Choroid plexus epithelial cell (primary cell): ENCODE data around the gene HADH.
"Not testable (repeated sequence)": the region's sequence is repeated elsewhere in the genome, so short reads cannot be mapped to it uniquely, and the experiment has no call there.

Experiments used
- DNase-seq: peaks from one replicate; pipeline ENCODE4 v3.0.0-alpha.2; 2010; ENCODE audit warnings: low read depth
- H3K4me3 ChIP-seq: 2 replicates; pipeline ENCODE4 v1.5.1; 2011; ENCODE audit warnings: low read depth, mild to moderate bottlenecking, control low read depth, low read length, moderate library complexity
- CTCF ChIP-seq: conservative IDR thresholded peaks from 2 replicates; pipeline ENCODE4 v1.5.1; 2011; ENCODE audit warnings: low read depth, mild to moderate bottlenecking, control low read depth, inconsistent platforms, low read length, moderate library complexity

Gene HADH

GRCh38 chr4:108005807-108006206 is 16.1 kb downstream of the HADH start:
- TF ChIP-seq CTCF, result no peak
- DNase-seq, result no peak
- H3K4me3 ChIP-seq, result no peak overlapping the region

- DNase-seq, result no peak
- TF ChIP-seq CTCF, result no peak
- no peak overlapping the region for H3K4me3 ChIP-seq
These were observed 16.7 kb downstream of the HADH start for GRCh38 chr4:108006361-108006760.

GRCh38 chr4:108007984-108008383 is 18.3 kb downstream of the HADH start:
- no peak overlapping the region for H3K4me3 ChIP-seq
- DNase-seq, result no peak
- no peak for TF ChIP-seq CTCF

- DNase-seq, result peak; percentile 46
- H3K4me3 ChIP-seq, result no peak overlapping the region
- TF ChIP-seq CTCF, result no peak
These were observed 19.0 kb downstream of the HADH start for GRCh38 chr4:108008721-108009120.

- peak; percentile 67 for DNase-seq
- H3K4me3 ChIP-seq, result no peak overlapping the region
- TF ChIP-seq CTCF, result no peak
These were observed 20.5 kb downstream of the HADH start for GRCh38 chr4:108010167-108010566.

GRCh38 chr4:108012382-108012781 is 22.7 kb downstream of the HADH start:
- not testable (repeated sequence) for DNase-seq

GRCh38 chr4:108013327-108013726 is 23.6 kb downstream of the HADH start:
- TF ChIP-seq CTCF, result no peak
- H3K4me3 ChIP-seq, result no peak overlapping the region
- DNase-seq, result no peak

More at GRCh38 chr4:108012382-108012781, 22.7 kb downstream of the HADH start:
- H3K4me3 ChIP-seq, result not testable (repeated sequence)

GRCh38 chr4:108013955-108014354 is 24.3 kb downstream of the HADH start:
- DNase-seq, result no peak
- no peak overlapping the region for H3K4me3 ChIP-seq
- TF ChIP-seq CTCF, result no peak
